Measurements from ENCODE around the gene ODAD4. TPM values are rescaled to one million over a fixed set of nuclear protein-coding genes. Genes with fewer than 3 reads are reported as not detected.
A peak's percentile ranks its signal among the peaks of the same experiment; 100 is the strongest.
"Not testable (repeated sequence)": the region's sequence is repeated elsewhere in the genome, so short reads cannot be mapped to it uniquely, and the experiment has no call there.

ODAD4 gene
- total and polyA plus RNA-seq, 2 of the 8 experiments (the other 6 are each of a cell fraction or from before 2014, with no cell fraction given), result 0.48 to 1.3 TPM

GRCh38 chr17:41928693-41929251 lies 1.6 kb upstream of the ODAD4 start (continued):
- TF ChIP-seq JUND (IDR thresholded peaks at IDR 0.05; ENCODE audit: low read length), result no peak

DNA sequence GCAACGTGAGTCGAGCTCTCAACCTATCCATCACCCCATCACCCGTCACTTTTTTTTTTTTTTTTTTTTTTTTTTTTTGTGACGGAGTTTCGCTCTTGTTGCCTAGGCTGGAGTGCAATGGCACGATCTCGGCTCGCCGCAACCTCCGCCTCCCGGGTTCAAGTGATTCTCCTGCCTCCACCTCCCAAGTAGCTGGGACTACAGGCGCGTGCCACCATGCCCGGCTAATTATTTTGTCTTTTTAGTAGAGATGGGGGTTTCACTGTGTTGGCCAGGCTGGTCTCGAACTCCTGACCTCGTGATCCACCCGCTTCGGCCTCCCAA lies 378 bp downstream of the ODAD4 start:
- not testable (repeated sequence) for H3K23me2 ChIP-seq (ENCODE audit: low read depth, low read length); H4K20me1 ChIP-seq (replicated peaks in 1 of 2; ENCODE audit: control insufficient read depth in 1 of 2, insufficient read depth in 2 of 2, low read length in 2 of 2); H2BK5ac ChIP-seq (ENCODE audit: low read depth, low read length); DNase-seq (ENCODE audit: low read depth in 1 of 2, low spot score in 2 of 2); FAIRE-seq; H3K79me1 ChIP-seq (ENCODE audit: low read depth, low read length); H2BK120ac ChIP-seq (replicated peaks; ENCODE audit: low read depth, low read length); H3K27ac ChIP-seq (ENCODE audit: low read depth, low read length); H3K56ac ChIP-seq (replicated peaks; ENCODE audit: insufficient read length, low read depth, low read length); H2BK20ac ChIP-seq (ENCODE audit: low read length); H3K79me2 ChIP-seq (ENCODE audit: control insufficient read depth in 1 of 2, insufficient read depth in 2 of 2, low read length in 2 of 2); H3K4me1 ChIP-seq (replicated peaks in 1 of 4; ENCODE audit: control insufficient read depth in 3 of 4, insufficient read depth in 4 of 4, low read length in 3 of 4); H2BK15ac ChIP-seq (ENCODE audit: low read length); H2BK12ac ChIP-seq (ENCODE audit: low read depth, low read length); H2AK5ac ChIP-seq (ENCODE audit: low read depth, low read length); H3K14ac ChIP-seq (ENCODE audit: insufficient read length); H3K36me3 ChIP-seq (ENCODE audit: control insufficient read depth in 2 of 4, insufficient read depth in 4 of 4, low read length in 3 of 4); H3K4ac ChIP-seq (replicated peaks; ENCODE audit: insufficient read length, low read depth, low read length); H3K9me3 ChIP-seq (ENCODE audit: insufficient read depth in 2 of 2, low read depth in 1 of 2, low read length in 1 of 2); H3K18ac ChIP-seq (ENCODE audit: extremely low read depth, low read length); H4K91ac ChIP-seq (replicated peaks; ENCODE audit: insufficient read length, low read length); H3K27me3 ChIP-seq (replicated peaks in 1 of 4; ENCODE audit: control insufficient read depth in 3 of 4, extremely low read depth in 1 of 4, insufficient read depth in 3 of 4, low read length in 3 of 4); H4K5ac ChIP-seq (ENCODE audit: insufficient read length, low read depth, low read length); H3K23ac ChIP-seq (ENCODE audit: insufficient read length); H2AFZ ChIP-seq (ENCODE audit: low read length)
- ChIA-PET POLR2A (ENCODE audit: partially characterized antibody) (interaction anchor here (0.8 to 6.8 kb wide), 17 partner anchors 8 to 242 kb away, joined by 3 to 64 read pairs (median 4); partner anchors contain the start of genes ACLY, CNP, DNAJC7 and EIF1), CTCF (ENCODE audit: partially characterized antibody) (interaction anchor here (0.7 to 5.2 kb wide), 11 partner anchors 11 to 38 kb away, joined by 3 to 35 read pairs (median 4); no protein-coding TSS in a partner anchor)
- 66% methylated on average over 11 of the region's 18 CpGs; no CpG with 5 or more reads in 1 of the 2 experiments for WGBS, 2 experiments (ENCODE audit: extremely low coverage in 1 of 2, insufficient coverage in 1 of 2, insufficient read length in 1 of 2, insufficient replicate concordance in 2 of 2, low coverage in 1 of 2, low lambda C conversion rate in 2 of 2, missing lambda C conversion rate in 1 of 2)
- Histone ChIP-seq H3K9ac (replicated peaks in 1 of 4; ENCODE audit: extremely low read depth in 1 of 4, low read depth in 3 of 4, low read length in 3 of 4) (peak overlapping the region in 1 of 4 experiments; percentile 66; a peak in 2 of 7 replicates), H4K8ac (ENCODE audit: extremely low read depth, insufficient read depth, low read length) (peak overlapping the region; percentile 62; the same call in 1 of the 2 replicates), H3K4me3 (ENCODE audit: extremely low read depth in 1 of 4, insufficient read depth in 2 of 4, low read depth in 3 of 4, low read length in 4 of 4) (peak overlapping the region; percentile 71 to 81 (median 75)), H3K4me2 (ENCODE audit: insufficient read depth in 1 of 2, low read depth in 2 of 2, low read length in 2 of 2) (peak overlapping the region; percentile 92)

Measured in H1 (cell line).